Cortex of kidney (tissue), 1 donor: ENCODE data around the gene SNRPA1.
A peak's percentile ranks its signal among the peaks of the same experiment; 100 is the strongest.
"Not testable (repeated sequence)": the region's sequence is repeated elsewhere in the genome, so short reads cannot be mapped to it uniquely, and the experiment has no call there.

Experiments
- DNase-seq: peaks from one replicate; lab custom pipeline; 2025; lab: John Stamatoyannopoulos, UW

The SNRPA1 gene

GRCh38 chr15:101294731-101295606 is at the start of gene SNRPA1:
Gene SNRPA1, minus strand, starts transcription at chr15:101295248. Its CDS starts 70 bp downstream, at chr15:101295178.
- peak; percentile 37 for DNase-seq

DNA sequence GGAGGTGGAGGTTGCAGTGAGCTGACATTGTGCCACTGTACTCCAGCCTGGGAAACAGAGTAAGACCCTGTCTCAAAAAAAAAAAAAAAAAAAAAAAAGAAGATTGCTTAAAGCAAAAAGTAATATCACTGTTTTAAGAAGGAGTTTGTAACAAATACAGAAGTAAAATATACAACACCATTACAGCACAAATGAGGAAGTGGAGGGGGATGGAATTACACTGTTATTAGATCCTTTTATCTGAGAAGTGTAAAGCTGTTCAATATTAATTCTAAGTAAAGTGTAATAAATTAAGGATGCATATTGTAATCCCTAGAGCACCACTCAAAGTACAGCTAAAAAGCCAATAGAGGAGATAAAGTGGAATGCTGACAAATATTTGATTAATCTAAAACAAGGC is 47.0 kb upstream of the SNRPA1 start:
- no peak for DNase-seq

DNA sequence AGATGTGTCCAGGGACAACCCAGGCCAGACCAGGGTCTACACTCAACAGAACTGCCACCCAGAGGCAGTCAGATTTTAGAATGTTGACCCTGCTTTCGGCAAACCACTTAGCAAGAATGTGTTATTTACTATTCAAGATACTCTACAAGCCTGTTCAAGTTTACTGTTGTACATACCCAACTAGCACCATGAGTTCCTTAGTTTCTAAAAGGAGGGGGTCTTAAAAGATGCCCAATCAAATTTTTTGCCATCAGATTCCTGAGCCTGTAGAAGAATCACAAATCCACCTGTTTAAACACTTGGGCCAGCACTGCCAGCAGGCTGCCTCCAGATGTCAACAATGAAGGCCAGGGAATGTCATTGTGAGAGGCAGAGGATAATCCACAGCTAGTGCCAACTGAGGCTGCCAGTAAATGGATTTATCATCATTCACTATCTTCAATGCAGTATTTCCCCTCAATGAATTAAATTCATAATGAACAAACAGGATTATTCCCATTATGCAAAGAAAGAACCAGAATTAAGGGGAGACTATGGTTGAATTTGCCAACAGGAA is 43.5 kb upstream of the SNRPA1 start:
- no peak for DNase-seq

- DNase-seq = no peak
These were observed 42.9 kb upstream of the SNRPA1 start for GRCh38 chr15:101337976-101338375.

DNA sequence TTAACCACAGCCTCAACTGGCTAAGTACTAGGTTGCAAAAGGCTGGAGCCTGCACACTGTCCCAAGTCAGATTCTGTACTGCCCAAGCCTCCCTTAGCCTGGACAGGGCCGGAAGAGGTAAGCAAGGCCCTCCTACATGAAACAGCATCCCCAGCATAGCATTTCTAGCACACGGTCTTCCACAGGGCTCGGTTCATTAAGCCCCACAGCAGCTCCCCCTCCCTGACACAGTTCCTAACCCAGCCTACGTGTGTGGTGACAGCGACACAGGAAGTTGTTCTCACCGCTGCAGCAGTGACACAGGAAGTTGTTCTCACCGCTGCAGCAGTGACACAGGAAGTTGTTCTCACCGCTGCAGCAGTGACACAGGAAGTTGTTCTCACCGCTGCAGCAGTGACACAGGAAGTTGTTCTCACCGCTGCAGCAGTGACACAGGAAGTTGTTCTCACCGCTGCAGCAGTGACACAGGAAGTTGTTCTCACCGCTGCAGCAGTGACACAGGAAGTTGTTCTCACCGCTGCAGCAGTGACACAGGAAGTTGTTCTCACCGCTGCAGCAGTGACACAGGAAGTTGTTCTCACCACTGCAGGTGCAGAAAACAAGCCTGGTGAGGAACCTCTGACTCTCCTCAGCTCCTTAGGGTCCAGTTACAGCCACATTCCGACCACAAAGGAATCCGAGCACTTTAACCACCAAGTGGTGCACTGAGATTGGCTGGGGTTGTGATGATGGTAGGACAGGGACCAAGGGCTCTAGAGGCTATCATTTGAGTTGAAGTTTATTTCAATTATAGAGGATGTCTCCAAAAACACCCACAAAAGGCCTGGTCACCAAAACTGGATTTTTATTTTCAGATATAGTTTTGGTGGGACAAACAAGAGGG is 39.1 kb upstream of the SNRPA1 start:
- DNase-seq = not testable (repeated sequence)

DNA sequence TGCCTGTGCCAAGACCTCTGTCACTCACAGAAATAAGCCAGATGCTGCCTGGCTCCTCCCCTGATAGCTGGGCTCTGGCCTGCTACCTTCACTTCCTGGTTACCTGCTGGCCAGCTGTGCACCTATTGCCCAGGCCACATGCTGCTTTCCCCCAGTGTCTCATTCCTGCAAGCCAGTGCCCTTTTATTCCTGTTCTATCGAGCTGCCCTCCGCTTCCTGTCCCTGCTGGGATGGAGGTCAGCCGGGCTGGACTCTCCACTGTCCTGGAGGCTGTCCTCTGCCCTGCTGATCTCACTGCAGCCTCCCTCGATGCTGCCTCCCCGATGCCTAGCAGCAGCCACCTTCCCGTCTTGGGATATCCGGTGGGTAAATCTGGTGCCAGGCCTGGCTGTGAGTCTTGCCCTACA is 37.0 kb upstream of the SNRPA1 start:
- DNase-seq = no peak

DNA sequence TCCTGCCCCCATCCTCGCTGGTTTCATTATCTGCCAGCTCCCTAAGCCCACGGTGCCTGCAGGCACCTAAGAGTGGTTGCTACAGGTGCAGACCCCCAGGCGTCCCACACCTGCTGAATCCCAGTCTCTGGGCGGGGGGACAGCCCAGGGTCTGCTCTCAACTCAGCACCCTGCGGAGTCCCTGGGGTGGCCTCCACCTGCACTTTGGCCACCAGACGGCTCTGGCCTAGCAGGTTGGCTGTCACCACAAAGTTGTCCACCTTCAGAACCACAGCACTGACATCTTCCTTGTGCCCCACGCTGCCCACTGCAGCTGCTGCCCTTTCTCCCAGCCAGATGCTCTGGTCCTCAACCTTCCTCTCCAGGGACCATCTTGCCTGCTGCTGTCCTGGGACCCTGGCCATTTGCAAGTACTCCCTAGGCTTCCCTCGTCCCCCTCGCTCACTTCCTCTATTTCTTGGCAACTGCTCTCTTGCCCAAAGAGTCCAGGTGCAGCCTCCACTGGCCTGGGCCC is 34.9 kb upstream of the SNRPA1 start:
- no peak for DNase-seq

- no peak for DNase-seq
These were observed 34.3 kb upstream of the SNRPA1 start for GRCh38 chr15:101329309-101329863.

DNA sequence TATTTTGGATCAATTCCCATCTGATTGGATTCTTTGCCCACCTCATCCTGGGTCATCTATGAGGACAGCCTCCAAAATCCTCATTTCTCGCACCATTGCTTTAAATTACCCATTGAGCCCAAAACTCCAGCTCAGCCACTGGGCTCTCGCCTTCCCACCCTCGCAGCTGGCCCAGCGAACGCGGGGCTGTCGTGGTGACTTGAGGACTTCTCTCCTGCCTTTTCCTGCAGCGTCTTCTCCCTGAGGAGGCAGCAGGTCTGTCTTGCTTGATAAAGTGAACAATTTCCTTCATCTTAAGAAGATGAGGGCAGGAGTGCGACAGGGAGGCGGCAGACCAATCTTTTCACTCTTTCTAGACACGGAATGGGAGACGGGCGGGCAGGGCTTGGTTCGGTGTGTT is 33.0 kb upstream of the SNRPA1 start:
- DNase-seq = no peak

DNA sequence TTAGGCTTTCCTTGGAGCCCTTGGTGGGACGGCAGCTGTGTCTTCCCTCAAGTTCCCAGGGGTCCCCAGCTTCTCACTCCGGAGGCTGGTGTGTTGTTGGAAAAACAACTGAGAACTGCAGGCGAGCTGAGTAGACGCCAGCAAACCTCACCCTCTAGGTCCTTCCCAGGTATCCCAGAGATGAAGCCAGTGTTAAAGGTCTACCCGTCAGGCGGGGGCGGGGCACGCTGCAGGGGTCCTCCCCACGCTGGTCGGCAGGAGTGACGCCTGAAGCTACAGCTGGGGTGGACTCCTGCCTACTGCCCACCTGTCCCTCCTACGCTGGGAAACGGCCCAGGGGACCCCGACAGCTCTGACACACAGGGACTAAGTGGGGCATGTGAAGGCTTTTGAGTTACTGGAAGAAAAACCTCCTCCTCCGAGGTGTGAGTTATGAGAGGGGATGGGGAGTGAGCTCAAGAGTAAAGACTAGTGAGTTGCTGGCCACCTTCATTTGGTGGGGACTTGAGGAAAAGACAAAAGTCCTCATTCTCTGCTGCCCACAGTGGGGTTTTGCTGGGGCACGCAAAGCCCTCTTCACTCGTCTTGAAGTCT is 32.2 kb upstream of the SNRPA1 start:
- DNase-seq = no peak

GRCh38 chr15:101326462-101327146 is 31.6 kb upstream of the SNRPA1 start:
- no peak for DNase-seq

GRCh38 chr15:101326026-101326315 is 30.9 kb upstream of the SNRPA1 start:
- no peak for DNase-seq

DNA sequence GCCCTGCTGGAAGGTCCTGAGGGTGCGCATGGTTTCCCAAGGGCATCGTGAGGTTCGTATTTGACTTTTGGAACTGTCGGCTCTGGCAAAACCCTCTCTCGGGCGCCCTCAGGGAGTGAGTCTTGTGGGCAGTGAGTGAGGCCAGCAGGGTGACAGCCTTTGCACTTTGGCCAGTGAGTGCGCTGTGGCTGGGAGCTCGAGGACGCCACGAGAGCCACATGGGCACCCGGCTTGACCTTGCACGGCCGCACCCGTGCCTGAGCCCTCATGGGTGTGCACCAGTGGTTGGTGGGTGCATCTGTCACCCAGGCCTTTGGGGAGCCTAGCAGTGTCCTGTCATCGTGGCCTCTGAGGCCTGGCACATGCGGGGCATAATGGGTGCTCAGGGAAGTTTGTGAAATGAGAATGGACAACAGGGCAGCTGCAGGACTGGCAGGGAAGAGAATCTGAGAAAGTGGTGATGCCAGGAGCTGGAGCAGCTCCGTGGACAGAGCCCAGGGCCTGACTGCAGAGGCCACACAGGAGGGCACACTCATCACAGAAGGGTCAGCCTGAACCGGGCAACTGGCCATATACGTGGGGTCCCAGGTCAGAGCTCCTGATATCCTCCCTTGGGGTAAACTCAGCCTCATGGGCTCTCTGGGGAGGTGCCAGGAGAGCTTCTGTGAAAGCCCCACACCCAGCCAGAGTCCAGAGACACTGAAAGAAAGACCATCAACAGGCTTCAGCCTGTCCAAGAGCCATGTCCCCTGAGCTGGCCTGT is 30.4 kb upstream of the SNRPA1 start:
- no peak for DNase-seq

- DNase-seq = no peak
These were observed 29.6 kb upstream of the SNRPA1 start for GRCh38 chr15:101324524-101325177.

DNA sequence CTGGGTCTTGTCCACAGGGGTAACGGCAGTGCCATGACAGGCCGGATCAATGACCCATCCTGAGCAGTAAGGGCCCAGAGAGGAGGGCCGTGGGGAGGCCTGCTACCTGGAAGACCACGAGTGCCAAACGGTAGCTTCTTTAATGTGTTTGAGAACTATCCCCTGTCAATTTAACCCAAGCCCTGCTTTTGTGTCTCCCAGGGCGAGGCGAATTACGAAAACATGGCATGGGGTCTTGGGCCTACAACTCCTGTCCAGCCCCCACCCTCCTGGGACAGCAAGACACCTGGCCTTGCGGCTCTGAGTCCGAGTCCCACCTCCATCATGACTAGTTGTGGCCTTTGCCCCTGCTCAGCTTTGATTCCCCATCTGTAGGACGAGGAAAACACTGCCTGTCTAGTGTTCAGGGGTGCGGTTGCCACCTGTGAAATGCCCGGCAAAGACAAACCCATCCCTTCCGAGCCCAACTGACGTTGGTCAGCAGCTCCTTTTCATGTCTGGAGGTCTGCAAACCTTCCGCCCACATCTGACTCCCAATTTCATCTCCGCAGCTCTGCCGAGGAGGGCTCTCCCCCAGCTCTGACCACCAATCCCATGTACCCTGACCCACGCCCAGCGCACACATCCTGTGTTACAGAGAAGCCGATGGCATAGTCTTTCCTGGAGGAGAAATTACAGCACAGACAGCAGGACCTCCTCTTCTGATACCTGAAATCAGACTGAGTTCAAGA is 28.9 kb upstream of the SNRPA1 start:
- DNase-seq = no peak

- no peak for DNase-seq
These were observed 27.9 kb upstream of the SNRPA1 start for GRCh38 chr15:101322854-101323477.

DNA sequence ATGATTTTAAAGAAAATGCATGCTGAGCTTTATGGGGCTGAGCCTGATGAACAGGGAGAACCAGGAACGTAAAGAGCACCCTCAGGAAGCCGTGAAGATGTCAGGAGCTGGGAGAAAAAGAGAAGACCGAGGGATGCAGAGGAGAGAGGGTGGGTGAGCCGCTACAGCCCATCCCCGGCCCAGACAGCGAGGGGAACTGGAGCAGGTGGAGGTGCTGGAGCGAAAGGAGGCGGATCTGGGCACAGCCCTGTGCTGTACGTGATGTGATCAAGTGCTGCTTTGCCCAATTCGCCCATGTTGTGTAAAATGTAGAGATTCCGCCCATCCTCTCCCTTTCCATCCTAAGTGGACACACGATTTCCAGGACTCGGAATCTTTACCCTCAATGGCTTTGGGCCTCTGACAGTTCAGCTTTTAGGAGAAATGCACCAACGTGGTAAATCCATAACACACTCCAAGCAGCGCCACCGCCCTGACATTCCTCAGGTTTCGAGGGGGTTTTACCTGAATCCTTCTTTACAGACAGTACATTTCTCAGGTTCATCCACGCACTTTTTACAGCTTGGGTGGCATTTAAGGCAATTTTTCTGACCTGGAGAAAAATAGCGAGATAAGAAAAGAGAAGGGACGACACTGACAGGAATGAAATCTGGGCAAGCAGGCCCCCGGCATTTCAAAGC is 27.1 kb upstream of the SNRPA1 start:
- no peak for DNase-seq

DNA sequence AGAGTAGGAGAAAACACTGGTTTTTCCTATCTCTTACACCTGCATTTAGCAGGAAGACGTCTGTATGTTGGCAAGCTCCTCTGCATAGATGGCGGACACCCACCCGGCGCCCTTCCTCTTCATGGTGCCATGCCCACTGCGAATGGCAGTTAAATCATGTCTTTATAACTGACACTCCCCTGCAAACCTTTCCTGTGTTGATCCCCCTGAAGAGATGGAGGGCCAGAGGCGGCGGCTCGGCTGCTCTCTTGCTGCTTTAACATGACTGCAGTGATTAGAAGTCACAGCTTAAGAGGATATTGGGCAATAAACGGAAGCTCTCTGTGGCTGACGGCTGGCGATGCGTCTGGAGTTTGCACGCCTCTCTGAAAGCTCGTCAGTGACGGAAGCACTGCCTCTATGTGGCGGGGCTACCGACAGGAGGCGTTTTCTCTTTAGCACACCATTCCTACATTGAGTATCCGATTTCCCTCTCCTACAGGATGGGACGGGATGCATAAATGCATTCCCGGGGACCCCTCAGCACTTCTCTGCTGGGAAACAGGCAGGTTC is 25.5 kb upstream of the SNRPA1 start:
- DNase-seq = no peak
